Loucy (cell line): Measurements from ENCODE around the gene FKBP9.
"Not testable (repeated sequence)": the region's sequence is repeated elsewhere in the genome, so short reads cannot be mapped to it uniquely, and the experiment has no call there.

ENCODE experiments used
- H2AFZ ChIP-seq: fragments of 200-600 bp; sonication (generic); 2 replicates; pipeline ENCODE4 v1.6.0; 2016; ENCODE audit warnings: antibody characterized with exemption, mild to moderate bottlenecking, low read length, moderate library complexity
- H3F3A ChIP-seq: fragments of 200-600 bp; 2 replicates; pipeline ENCODE4 v1.6.0; 2016; ENCODE audit warnings: antibody characterized with exemption, low read depth, mild to moderate bottlenecking
- H3K27me3 ChIP-seq: fragments of 200-600 bp; sonication (generic); 2 replicates; pipeline ENCODE4 v1.6.1; 2014; ENCODE audit warnings: low read length, mild to moderate bottlenecking; ENCODE audit not compliant: insufficient read depth, poor library complexity, severe bottlenecking
- H3K36me3 ChIP-seq: fragments of 200-600 bp; sonication (generic); 2 replicates; pipeline ENCODE4 v1.6.1; 2016; ENCODE audit warnings: low read length; ENCODE audit not compliant: insufficient read depth
- H3K4me1 ChIP-seq: fragments of 200-600 bp; sonication (generic); 2 replicates; pipeline ENCODE4 v1.5.1; 2014; ENCODE audit warnings: low read length, mild to moderate bottlenecking; ENCODE audit not compliant: insufficient read depth, poor library complexity, severe bottlenecking
- H3K4me2 ChIP-seq: fragments of 200-600 bp; sonication (generic); 2 replicates; pipeline ENCODE4 v1.6.0; 2014; ENCODE audit warnings: antibody characterized with exemption, low read length, low read depth, mild to moderate bottlenecking; ENCODE audit not compliant: poor library complexity, severe bottlenecking
- H3K4me3 ChIP-seq: fragments of 200-600 bp; sonication (generic); 2 replicates; pipeline ENCODE4 v1.5.1; 2014; ENCODE audit warnings: low read length, mild to moderate bottlenecking, mixed read lengths; ENCODE audit not compliant: poor library complexity, severe bottlenecking
- H3K79me2 ChIP-seq: fragments of 200-600 bp; sonication (generic); 2 replicates; pipeline ENCODE4 v1.6.1; 2014; ENCODE audit warnings: low read length; ENCODE audit not compliant: insufficient read depth
- H3K9ac ChIP-seq: fragments of 200-600 bp; sonication (generic); 2 replicates; pipeline ENCODE4 v1.6.0; 2014; ENCODE audit warnings: mild to moderate bottlenecking, low read depth, low read length, moderate library complexity; ENCODE audit not compliant: poor library complexity, severe bottlenecking
- H3K9me2 ChIP-seq: fragments of 200-600 bp; sonication (generic); replicated peaks from 2 replicates; pipeline ENCODE4 v1.6.1; 2016; ENCODE audit warnings: low read depth, low read length, mixed read lengths
- H3K9me3 ChIP-seq: fragments of 200-600 bp; sonication (generic); 2 replicates; pipeline ENCODE4 v1.6.1; 2014; ENCODE audit warnings: mild to moderate bottlenecking, antibody characterized with exemption, low read length, low read depth; ENCODE audit not compliant: insufficient read depth
- H4K20me1 ChIP-seq: fragments of 200-600 bp; sonication (generic); 2 replicates; pipeline ENCODE4 v1.6.0; 2014; ENCODE audit warnings: antibody characterized with exemption, low read length, mild to moderate bottlenecking; ENCODE audit not compliant: insufficient read depth, poor library complexity, severe bottlenecking
- EZH2phosphoT487 ChIP-seq: fragments of 200-600 bp; IDR thresholded peaks from 2 replicates; pipeline ENCODE4 v1.6.1; 2018; ENCODE audit warnings: antibody characterized with exemption, mild to moderate bottlenecking, moderate library complexity, borderline replicate concordance
- TF ChIP-seq, protein P1 (sequence below): fragments of 200-600 bp; sonication (generic); conservative IDR thresholded peaks from 2 replicates; pipeline ENCODE4 v1.5.1; 2014; ENCODE audit warnings: mild to moderate bottlenecking, antibody characterized with exemption, low read length

Gene FKBP9

DNA sequence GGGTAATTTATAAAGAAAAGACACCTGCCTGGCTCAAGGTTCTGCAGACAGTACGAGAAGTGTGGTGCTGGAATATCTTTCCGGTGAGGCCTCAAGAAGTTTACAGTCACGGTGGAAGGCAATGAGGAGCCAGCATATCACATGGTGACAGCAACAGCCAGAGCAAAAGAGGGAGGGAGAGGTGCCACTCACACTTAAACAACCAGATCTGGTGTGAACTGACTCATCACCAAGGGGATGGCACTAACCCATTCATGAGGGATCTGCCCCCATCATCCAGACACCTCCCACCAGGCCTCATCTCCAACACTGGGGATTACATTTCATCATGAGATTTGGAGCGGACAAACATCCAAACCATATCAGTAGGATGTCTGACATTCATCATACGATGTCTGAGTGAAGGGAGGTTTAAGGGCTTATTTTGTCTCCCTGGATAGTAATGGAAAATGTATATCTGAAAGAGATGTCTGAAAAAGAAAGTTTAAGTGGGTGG is 42.2 kb upstream of the FKBP9 start:
- no peaks in the 10 kb centered on the region for H3K9me3 ChIP-seq
- TF ChIP-seq EZH2phosphoT487 = no peak
- TF ChIP-seq, protein P1, sequence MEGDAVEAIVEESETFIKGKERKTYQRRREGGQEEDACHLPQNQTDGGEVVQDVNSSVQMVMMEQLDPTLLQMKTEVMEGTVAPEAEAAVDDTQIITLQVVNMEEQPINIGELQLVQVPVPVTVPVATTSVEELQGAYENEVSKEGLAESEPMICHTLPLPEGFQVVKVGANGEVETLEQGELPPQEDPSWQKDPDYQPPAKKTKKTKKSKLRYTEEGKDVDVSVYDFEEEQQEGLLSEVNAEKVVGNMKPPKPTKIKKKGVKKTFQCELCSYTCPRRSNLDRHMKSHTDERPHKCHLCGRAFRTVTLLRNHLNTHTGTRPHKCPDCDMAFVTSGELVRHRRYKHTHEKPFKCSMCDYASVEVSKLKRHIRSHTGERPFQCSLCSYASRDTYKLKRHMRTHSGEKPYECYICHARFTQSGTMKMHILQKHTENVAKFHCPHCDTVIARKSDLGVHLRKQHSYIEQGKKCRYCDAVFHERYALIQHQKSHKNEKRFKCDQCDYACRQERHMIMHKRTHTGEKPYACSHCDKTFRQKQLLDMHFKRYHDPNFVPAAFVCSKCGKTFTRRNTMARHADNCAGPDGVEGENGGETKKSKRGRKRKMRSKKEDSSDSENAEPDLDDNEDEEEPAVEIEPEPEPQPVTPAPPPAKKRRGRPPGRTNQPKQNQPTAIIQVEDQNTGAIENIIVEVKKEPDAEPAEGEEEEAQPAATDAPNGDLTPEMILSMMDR = no peak

DNA sequence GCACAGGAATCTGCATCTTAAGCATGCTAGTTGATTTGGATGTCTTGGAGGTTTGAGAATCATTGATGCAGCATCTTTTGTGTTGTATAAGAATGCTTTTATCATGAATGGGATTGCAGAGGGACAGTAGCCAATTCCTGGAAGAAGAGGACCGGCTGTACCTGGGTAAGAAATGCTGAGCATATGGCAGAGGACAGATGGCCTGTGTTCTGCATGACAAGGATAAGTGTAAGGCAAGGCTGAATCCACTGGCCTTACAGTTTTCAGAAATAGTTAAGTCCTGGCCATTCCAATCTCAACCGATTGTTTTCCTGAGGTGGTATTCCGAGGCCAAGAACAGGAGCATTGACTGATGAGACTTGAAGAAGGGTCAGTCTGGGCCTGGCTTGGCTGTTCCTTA is 41.2 kb upstream of the FKBP9 start:
- H3K27me3 ChIP-seq = no peaks in the 10 kb centered on the region
- no peaks in the 10 kb centered on the region for H3K4me1 ChIP-seq
- H3K4me2 ChIP-seq = no peak overlapping the region
- H3K9me3 ChIP-seq = no peaks in the 10 kb centered on the region
- no peaks in the 10 kb centered on the region for H3F3A ChIP-seq
- H4K20me1 ChIP-seq = no peaks in the 10 kb centered on the region
- no peaks in the 10 kb centered on the region for H3K79me2 ChIP-seq
- no peak overlapping the region for H3K9ac ChIP-seq
- no peaks in the 10 kb centered on the region for H3K9me2 ChIP-seq
- TF ChIP-seq EZH2phosphoT487 = no peak
- TF ChIP-seq, protein P1 = no peak
- H2AFZ ChIP-seq = no peak overlapping the region
- no peak overlapping the region for H3K4me3 ChIP-seq
- H3K36me3 ChIP-seq = no peaks in the 10 kb centered on the region

More for the DNA sequence above, 42.2 kb upstream of the FKBP9 start:
- Histone ChIP-seq H3K27me3 (no peaks in the 10 kb centered on the region), H3K4me2 (no peak overlapping the region), H2AFZ (no peak overlapping the region), H3K9me2 (no peaks in the 10 kb centered on the region), H3K36me3 (no peaks in the 10 kb centered on the region), H3K79me2 (no peaks in the 10 kb centered on the region), H3K4me3 (no peak overlapping the region), H3F3A (no peaks in the 10 kb centered on the region), H3K9ac (no peak overlapping the region), H3K4me1 (no peaks in the 10 kb centered on the region), H4K20me1 (no peaks in the 10 kb centered on the region)

DNA sequence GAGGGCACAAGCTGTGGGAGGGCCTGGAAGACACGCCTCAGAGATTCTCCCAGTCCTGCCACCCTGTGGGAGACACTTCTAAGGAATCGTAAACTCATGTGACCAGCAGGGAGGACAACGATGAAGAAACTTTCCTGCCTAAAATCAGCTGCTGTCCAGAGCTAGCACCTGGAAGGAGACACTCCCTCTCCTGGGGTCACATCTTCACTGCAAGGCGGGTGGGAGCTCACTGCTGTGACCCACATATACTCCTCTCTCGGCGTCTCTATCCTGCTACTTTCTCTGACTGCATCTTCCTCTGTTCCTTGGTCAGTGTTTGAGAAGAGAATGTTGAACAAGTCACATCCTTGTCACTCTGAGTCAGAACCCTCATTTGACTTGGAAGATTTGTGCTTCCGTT is 40.2 kb upstream of the FKBP9 start:
- H3F3A ChIP-seq, H3K36me3 ChIP-seq: not testable (repeated sequence)

DNA sequence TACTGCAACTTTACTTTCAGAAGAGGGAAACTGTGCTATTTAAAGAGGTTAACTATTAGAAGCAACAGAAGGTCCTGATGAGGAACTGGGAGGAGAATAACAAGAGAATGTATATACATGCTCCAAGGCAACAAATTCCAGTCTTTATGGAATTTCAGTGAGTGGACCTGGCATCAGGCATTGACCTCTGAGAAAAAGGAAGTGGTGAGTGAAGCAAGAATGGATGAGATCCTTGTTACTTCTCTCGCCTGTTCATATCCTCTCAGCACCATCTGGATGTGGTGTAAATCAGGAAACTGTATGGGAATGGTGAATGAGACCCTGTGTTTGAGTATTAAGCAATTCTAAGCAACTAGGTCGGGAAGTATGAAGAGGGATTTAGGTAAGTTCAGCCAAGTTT is 35.3 kb upstream of the FKBP9 start:
- Histone ChIP-seq H2AFZ (no peak overlapping the region), H3K4me3 (no peak overlapping the region), H3K27me3 (peaks cover 5% of the 10 kb centered on the region), H4K20me1 (no peaks in the 10 kb centered on the region), H3K9me3 (no peaks in the 10 kb centered on the region), H3K4me1 (no peaks in the 10 kb centered on the region), H3K36me3 (no peaks in the 10 kb centered on the region), H3K9ac (no peak overlapping the region), H3F3A (no peaks in the 10 kb centered on the region), H3K4me2 (no peak overlapping the region), H3K9me2 (no peaks in the 10 kb centered on the region), H3K79me2 (no peaks in the 10 kb centered on the region)
- TF ChIP-seq, protein P1 = no peak
- no peak for TF ChIP-seq EZH2phosphoT487

More for the DNA sequence above, 40.2 kb upstream of the FKBP9 start:
- H3K4me2 ChIP-seq, H3K9me2 ChIP-seq, H3K79me2 ChIP-seq, H3K9me3 ChIP-seq, H3K27me3 ChIP-seq, H3K4me3 ChIP-seq, H3K4me1 ChIP-seq, H3K9ac ChIP-seq, H4K20me1 ChIP-seq, H2AFZ ChIP-seq: not testable (repeated sequence)
